ENCODE results near the gene MYBPH. TPM values are rescaled to one million over a fixed set of nuclear protein-coding genes. Genes with fewer than 3 reads are reported as not detected.

The MYBPH gene
- total and polyA plus RNA-seq, 2 of the 13 experiments (the other 11 are each of a cell fraction or from before 2014, with no cell fraction given): not detected

- Histone ChIP-seq H3K36me3 (replicated peaks in 1 of 2; ENCODE audit: control insufficient read depth in 1 of 2, insufficient read depth in 2 of 2, low read length in 2 of 2) (no peaks in the 10 kb centered on the region), H3K27ac (ENCODE audit: extremely low read length, insufficient read depth, low read length) (no peak overlapping the region), H2AFZ (ENCODE audit: low read length) (no peak overlapping the region), H3K4me1 (ENCODE audit: insufficient read depth, low read length) (no peaks in the 10 kb centered on the region), H3K27me3 (ENCODE audit: control insufficient read depth in 1 of 2, insufficient read depth in 2 of 2, low read length in 2 of 2) (peaks cover 0 to 36% of the 10 kb centered on the region in 2 experiments; a peak in 4 of 5 replicates), H3K79me2 (ENCODE audit: insufficient read depth, low read length) (no peaks in the 10 kb centered on the region), H3K4me2 (ENCODE audit: low read depth, low read length) (no peak overlapping the region), H4K20me1 (ENCODE audit: insufficient read depth, low read length) (no peaks in the 10 kb centered on the region), H3K9ac (ENCODE audit: insufficient read depth, low read depth, low read length) (no peak overlapping the region), H3K4me3 (replicated peaks in 1 of 3; ENCODE audit: insufficient read depth in 1 of 3, low read depth in 2 of 3, low read length in 3 of 3) (no peak overlapping the region), H3K9me3 (ENCODE audit: low read length) (no peaks in the 10 kb centered on the region)
- TF ChIP-seq SRSF1 (optimal IDR thresholded peaks at IDR 0.05; ENCODE audit: low read depth, low read length) (no peak), DBP (CRISPR knock-in tag; IDR thresholded peaks at IDR 0.05; ENCODE audit: not compliant biosample characterization) (no peak), AGO1 (IDR thresholded peaks at IDR 0.05; ENCODE audit: low read depth, low read length, poor library complexity, severe bottlenecking) (no peak), KDM6A (CRISPR knock-in tag; IDR thresholded peaks at IDR 0.05; ENCODE audit: low read depth) (no peak), TRIM22 (IDR thresholded peaks at IDR 0.05) (no peak), GFI1 (CRISPR knock-in tag; IDR thresholded peaks at IDR 0.05; ENCODE audit: borderline replicate concordance) (no peak)
- no peak for ATAC-seq
- no peak for DNase-seq (ENCODE audit: low spot score)
- POLR2A ChIA-PET: no interaction called here
- CTCF ChIA-PET (ENCODE audit: low intra/inter-chr PET ratio, low total read pairs): no interaction called here
- no TSS peak for BruUV-seq (replicated peaks)
- no peak for FAIRE-seq
- intact Hi-C loops (cut with micrococcal nuclease; ENCODE audit: unreplicated experiment): loop anchor here (5.0 kb wide), 1 partner anchor 182 kb away; no protein-coding TSS in a partner anchor
- WGBS (ENCODE audit: low lambda C conversion rate): no CpG with 5 or more reads among the region's 1 CpG
- in situ Hi-C loops (cut with HindIII; ENCODE audit: extremely low pct_ligation_motif_present, low pct_unique_long_range_greater_than_20kb): loop anchor here (5.0 kb wide), 3 partner anchors 52 to 182 kb away; no protein-coding TSS in a partner anchor
Measured at GRCh38 chr1:203219171-203219570, 43.5 kb upstream of the MYBPH start.

All from HepG2 (cell line).